ENCODE data around the gene LETMD1.
"Not testable (repeated sequence)": the region's sequence is repeated elsewhere in the genome, so short reads cannot be mapped to it uniquely, and the experiment has no call there.

Gene LETMD1, protein sequence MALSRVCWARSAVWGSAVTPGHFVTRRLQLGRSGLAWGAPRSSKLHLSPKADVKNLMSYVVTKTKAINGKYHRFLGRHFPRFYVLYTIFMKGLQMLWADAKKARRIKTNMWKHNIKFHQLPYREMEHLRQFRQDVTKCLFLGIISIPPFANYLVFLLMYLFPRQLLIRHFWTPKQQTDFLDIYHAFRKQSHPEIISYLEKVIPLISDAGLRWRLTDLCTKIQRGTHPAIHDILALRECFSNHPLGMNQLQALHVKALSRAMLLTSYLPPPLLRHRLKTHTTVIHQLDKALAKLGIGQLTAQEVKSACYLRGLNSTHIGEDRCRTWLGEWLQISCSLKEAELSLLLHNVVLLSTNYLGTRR

DNA sequence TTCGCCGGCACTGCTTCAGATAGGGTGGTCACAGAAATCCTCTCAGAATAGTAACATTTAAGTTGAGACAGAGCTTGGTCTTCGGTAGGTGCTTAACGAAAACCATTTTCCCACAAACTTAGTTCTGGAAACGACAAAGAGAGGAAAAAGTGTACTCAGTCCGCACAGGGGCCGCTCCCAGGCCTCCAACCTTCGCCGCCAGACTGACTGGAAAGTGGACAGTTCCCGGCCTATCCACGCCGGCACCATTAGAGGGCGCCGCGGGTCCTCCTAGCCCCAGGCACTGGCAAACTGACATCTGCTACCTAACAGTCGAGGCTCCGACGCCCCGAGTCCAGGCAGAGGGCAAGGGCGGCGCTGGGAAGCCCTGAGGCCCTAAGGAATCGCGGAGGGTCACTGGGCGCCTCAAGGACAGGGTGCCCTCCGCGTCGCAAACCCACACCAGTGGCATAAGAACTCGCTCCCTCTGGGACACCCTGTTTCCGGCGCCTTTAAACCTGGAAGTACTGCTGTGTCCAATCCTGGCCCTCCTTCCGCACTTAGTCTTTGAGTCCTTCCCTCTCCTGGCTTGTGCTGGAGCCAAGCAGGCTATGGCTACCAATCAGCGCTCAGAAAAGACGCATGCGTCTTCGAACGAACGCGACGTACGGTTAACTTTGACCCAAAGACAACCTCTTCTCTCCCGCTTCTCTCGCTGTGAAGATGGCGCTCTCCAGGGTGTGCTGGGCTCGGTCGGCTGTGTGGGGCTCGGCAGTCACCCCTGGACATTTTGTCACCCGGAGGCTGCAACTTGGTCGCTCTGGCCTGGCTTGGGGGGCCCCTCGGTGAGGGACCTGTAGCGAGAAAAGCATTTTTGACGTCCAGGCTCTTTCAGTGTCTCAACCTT lies at the start of gene LETMD1:
Gene LETMD1 (plus strand): TSS at position 673 of the 886 bp plus-strand sequence. CDS start 30 bp downstream, at position 703.
- DNase-seq = peak; percentile 85

DNA sequence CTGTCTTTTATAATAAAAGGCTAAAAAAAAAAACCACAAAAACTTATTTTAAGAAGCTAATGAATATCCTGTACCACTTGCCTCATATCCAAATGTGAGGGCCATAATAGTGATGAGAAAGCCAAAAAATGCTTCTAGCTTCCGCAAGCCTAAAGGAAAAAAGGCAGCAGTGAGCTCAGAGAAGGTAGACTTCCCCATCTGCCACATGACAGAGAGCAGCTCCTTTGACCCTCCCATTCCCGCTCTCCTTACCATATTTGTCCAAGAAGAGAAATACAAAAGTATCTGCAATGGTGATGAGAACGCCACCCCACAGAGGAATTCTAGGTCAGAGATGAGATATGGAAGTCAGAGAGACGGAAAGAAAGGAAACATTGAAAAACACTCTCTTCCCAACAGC lies 49.0 kb upstream of the LETMD1 start:
- no peak for DNase-seq

DNA sequence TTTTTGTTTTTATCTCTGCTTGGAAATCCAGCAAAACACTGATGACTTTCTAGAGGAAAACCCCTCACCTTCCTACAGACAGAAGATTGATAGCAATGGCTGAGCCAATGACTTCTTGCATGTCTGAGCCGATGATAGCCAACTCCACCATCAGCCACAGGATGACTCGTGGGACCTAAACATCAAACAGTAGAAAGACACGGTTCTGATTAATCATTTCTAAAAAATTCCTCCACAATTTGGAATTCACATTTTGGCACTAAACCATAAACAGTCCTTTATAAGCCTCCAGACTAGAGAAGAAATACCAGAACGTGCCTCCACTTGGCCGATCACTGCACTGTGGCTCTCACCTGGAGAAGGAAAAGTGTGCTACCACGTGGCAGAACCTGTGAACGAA lies 47.9 kb upstream of the LETMD1 start:
- no peak for DNase-seq

DNA sequence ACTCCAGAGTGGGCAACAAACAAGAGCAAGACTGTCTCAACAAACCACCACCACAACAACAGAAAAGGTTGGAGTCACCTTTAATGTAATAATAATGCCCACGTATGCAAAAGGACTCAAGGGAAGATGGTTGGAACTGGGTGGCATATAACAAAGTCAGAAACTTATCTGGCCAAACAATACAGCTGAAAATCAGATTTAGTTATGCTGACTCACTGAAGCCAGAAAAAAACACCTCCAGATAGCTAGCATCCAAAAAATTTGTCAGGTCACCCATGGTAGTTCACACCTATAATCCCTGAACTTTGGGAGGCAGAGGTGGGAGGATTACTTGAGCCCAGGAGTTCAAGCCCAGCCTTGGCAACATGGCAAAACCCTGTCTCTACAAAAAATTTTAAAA lies 46.3 kb upstream of the LETMD1 start:
- DNase-seq = no peak

DNA sequence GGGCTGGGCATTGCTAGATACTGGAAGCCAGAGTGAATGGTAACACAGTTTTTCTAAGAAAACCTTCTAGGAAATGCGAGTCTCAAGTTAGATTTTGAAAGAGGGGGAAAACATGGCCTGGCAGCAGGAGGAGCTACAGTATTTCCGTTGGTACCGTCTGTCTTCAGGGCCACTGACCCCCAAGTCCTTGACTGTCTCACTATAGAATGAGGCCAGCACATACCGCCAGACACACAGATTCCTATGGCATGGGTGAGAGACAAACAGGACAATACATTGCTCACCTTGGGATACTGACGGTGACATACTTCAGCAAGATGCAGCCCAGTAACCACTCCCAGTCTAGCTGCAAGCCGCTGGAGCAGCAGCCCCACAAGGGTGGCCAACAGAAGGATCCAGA lies 43.6 kb upstream of the LETMD1 start:
- DNase-seq = no peak

DNA sequence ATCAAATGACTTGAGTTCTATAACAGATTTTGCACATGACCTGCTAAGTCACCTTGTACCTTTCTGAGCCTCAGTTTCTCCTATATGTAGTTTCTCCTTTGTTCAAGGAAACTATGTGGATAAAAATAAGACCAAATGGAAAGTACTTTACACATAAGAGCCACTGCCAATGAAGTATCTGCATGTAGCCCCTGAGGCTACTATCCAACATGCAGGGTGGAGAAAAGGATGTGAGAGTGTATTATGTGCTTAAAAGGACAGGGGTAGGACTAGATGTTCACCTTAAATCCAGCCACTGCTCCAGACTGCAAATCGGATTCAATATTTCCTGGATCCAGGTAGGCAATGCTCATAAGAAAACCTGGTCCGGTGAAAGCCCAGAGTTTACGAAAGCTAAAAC lies 43.1 kb upstream of the LETMD1 start:
- no peak for DNase-seq

DNA sequence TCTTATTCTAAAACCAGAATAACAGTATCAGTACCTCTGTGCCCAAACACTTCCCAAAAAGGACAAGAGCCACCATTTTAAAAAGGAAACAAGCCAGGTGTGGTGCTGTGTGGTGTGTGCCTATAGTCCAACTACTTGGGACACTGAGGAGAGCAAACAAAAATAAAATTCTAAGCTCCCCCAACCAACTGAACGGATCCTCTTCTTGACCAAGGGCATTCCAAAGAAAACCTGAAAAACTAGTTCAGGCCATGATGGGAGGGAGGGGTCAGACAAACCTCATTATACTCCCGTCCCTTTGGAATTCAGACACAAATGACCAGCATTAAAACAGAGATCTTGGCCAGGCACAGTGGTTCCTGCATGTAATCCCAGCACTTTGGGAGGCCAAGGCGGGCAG lies 42.5 kb upstream of the LETMD1 start:
- no peak for DNase-seq

DNA sequence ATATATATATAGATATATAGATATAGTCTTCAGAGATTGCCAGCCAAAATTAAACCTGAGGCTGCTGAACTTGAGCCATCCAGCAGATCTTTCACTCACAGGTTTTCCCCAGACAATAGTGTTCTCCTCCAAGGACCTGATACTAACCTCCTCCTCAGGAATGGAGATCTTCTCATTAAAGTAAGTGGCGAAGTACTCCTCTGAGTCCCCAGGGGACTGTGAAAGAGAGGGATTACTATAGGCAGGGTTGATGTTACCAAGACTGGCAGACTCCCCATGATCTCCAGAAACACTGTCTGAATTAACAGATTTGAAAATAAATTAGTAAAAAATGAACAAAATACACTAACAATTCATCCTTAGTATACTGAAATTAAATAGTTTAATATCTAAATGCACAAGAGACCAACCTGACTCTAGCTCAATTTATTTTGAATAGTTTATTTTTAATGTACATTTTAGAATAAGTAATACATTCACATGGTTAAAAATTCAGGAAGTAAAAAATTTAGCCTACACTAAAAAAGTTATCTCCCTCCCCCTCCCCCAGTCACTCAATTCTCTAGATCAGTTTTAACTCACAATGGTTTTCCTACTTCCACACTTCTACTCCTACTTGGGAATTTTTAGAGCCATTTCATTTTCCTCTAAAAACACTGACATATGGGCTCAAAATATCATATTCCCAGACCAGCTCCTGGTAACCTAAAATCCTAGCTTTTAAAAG lies 39.6 kb upstream of the LETMD1 start:
- DNase-seq = no peak

DNA sequence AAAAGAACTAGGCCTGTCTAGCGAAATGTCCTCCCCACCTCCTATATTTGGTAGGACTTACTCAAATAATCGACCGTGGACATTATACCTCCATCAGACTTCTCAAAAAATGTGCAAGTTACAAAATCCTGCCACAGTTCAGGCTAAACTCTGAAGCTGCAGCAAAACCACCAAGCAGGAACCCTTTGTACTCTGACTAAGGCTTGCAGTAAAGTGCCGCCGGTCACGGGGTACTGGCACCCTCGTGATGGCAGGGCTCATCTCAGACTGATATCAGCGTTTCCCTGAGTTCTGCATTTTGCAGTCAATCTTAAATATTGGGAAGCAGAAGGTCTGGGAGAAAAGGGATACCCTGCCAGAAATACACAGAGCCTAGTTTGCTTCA lies 39.1 kb upstream of the LETMD1 start:
- DNase-seq = no peak

DNA sequence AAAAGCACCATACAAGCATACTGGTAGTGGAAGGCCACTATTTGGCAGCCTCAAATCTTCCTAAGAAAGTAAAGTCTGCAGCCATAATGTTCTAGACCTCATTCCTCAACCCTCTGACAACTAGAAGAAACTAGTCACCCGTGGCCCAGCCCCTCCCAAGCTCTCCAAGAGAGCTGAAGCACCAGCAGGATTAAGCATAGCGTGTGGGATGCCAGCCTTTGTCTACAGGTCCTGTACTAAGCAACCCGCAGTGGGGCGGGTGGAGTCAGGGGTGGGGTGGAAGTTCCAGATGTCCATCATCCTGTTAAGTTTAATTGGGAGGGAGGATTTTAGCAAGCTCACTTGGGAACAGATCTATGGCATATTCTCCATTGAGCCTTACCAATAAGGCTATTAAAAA lies 36.2 kb upstream of the LETMD1 start:
- no peak for DNase-seq

DNA sequence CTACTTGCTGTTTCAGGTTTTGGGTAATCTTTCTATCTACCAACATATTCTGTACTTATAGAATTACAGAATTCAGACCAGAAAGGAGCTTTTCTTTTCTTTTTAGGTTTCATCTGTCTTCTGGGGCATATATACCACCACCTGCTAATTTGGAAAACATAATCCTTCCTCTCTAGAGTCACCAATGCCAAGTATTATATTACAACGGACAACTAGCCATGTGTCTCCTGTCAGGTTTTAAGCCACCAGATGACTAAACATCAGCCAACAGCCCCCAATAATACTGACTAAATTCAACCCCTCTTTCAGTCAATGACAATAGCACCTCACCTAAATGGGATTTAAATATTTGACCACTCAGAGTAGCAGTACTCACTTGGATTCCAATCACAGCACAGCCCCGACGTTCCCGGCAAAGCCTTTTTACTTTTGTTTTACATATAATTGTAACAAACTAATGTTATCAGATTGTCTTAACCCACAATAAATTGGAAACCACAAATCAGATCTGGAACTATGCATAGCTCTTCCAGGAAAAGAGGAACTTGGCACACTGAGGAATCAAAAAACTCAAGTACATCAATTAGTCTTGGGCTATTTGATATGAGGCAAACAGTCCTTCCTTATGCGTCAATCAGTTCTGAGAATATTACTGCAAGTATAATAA lies 35.4 kb upstream of the LETMD1 start:
- DNase-seq = no peak

DNA sequence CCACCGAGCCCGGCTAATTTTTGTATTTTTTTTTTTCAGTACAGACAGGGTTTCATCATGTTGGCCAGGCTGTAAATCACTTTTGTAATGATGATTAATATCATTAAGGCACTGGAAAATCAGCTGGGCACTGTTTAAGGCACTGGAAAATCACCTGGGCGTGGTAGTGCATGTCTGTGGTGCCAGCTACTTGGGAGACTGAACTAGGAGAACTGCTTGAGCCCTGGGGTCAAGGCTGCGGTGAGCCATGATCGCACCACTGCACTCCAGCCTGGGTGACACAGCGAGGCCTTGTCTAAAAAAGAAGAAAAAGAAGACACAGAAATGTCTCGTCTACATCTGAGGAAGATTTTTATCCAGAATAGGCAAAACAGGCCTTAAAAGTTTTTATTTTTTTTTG lies 34.7 kb upstream of the LETMD1 start:
- DNase-seq = no peak

DNA sequence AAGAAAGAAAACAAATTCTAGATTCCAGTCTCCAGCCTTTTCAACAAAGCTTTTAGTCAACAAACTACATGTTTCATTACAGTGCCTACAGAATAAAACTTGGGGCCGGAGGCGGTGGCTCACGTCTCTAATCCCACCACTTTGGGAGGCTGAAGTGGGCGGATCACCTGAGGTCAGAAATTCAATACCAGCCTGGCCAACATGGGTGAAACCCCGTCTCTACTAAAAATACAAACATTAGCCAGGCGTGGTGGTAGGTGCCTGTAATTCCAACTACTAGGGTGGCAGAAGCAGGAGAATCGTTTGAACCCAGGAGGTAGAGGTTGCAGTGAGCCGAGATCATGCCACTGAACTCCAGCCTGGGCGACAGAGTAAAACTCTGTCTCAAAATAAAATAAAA lies 33.7 kb upstream of the LETMD1 start:
- DNase-seq = not testable (repeated sequence)

DNA sequence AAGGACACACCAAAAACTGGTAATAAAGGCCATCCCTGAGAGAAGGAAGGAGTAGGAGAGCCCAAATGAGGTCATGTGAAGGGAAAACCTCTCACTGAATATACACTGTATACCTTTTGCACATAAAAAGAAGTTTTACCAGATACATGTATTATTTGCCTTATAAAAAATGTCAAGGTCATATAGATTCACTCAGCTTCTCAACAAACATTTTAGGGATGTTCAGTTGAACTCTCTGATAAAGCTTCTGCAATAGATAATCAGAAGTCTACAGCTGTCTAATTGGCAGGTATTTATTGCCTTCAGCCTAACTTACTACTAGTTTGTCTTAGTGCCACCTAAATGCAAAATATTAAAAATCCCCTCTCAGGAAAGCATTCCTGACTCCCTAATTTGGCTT lies 30.7 kb upstream of the LETMD1 start:
- DNase-seq = no peak

DNA sequence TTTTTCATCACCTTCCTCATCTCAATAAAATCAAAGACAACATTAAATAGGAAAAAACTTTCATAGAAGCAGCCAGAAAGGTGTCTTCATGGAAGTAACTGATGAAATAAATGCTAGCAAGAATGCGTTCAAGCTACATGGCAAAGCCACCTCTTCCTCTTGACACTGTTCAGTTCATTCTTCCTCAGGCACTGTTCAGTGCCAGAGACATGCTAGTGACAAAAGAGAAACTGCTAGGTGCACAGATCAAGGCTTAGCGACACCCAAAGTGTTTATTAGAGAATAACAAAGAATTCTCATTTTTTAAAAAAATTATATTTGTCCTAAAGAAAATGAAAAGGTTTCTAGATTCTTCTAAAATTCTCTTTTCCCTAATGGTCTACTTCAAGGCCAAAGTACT lies 29.2 kb upstream of the LETMD1 start:
- DNase-seq = no peak

DNA sequence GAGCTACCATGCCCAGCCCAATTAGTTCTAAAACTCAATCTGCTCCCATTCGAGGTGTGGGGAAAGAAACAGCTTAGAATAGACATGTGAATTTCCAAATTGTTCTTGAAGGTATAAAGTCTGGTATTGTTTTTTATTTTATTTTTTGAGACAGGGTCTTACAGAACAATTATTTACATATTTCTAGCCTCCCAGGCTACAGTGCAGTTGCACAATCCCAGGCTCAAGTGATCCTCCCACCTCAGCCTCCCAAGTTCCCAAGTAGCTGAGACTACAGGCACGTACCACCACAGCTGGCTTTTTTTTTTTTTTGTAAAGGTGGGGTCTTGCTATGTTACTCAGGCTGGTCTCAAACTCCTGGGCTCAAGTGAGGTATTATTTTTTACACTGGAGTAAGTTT lies 28.2 kb upstream of the LETMD1 start:
- no peak for DNase-seq

DNA sequence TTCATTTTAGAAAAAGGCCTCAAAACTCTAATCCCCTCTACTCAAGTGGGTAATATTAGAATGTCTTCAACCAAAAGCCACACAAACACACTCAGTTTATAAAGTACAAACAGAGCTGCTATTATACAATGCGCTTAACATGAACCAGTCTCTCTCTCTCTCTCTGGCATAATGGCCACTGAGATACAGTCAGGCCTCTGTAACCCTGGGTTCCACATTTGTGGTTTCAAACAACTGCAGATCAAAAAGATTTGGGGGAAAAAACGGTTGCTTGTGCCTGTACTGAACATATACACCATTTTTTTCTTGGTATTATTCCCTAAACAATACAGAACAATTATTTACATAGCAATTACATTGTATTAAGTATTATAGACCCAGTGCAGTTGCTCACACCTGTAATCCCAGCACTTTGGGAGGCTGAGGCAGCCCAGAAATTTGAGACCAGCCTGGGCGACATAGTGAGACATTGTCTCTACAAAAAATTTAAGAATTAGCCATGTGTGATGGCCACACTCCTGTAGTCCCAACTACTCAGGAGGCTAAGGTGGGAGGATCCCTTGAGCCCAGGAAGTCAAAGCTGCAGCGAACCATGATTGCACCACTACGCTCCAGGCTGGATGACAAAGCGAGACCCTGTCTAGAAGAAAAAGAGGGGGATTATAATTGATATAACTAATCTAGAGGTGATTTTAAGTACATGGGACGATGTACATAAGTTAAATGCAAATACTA lies 27.5 kb upstream of the LETMD1 start:
- no peak for DNase-seq

DNA sequence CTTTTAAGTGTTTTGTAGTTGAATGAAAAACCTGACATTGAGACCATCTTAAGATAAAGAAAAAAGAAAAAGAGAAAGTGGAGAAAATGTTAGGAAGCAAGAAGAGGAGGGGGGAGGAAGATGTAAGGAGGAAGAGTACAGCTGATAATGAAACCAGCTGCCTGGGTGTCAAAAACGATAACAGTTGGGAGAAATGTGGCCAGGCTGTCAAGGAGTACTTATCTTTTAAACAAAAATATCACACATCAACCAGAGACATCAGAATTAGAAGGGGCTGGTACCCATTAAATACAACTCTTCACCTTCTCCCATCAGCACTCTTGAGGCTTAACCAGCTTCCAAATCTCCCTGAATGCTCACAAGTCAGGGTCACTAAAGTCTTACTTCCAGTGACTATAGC lies 26.4 kb upstream of the LETMD1 start:
- DNase-seq = no peak

DNA sequence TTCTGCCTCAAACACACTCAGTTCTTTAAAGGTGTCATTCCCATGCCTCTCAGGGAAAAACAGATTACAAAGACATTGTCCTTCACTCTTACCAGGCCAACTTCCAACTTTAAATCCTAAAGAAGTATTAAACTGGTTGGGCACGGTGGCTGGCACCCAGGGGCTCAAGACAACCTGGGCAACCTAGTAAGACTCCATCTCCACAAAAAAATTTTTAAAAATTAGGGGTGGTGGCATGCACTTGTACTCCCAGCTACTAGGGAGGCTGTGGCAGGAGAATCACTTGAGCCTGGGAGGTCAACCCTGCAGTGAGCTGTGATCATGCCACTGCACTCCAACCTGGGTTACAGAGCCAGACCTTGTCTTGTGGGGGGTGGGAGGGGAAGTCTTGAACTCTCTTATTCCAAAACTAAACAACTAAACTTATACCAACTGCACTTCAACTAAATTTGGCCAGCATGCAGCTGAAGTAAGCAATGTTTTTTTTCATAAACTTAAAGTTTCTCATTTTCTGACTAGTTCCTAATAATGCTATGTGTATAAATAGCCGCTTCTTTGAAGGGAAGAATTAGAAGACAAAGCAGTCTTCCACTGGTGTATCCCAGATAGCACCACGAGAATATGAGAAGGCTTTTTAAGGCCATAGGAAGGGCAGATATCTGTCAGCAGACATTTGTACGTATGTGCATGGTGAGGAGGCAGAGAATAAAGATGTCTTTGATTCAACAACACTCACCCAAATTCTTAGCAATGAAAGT lies 24.3 kb upstream of the LETMD1 start:
- no peak for DNase-seq

DNA sequence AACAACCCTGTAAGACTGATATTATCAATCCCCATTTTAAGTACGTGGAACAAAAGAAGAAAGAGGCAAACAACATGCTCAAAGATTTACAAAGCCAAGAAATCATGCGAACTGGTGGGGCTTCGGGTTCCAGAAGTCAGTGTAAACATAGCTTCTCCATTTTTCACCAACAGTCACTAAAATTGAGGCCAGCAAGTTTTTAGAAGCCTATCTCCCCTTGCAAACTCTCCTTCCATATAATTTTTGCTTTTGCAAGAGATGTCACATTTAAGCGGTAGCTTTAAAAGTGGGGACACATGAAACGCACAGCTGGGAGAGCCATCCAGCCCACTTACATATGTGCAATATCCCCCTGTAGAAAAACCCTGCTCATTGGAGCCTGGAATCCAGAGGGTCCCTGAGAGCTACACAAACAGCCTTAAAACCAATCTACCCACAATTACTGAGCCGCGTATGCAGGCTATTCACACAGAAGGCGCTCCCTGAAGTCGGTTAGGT lies 22.7 kb upstream of the LETMD1 start:
- DNase-seq = no peak
